Testis (tissue), 2 donors: ENCODE data around the gene POLK.

ENCODE experiments used
- POLR2A ChIP-seq: fragments of 450-650 bp; IDR thresholded peaks from one replicate; pipeline ENCODE4 v1.6.1; 2017; ENCODE audit warnings: antibody characterized with exemption, mild to moderate bottlenecking, moderate library complexity
- TF ChIP-seq, protein P1 (sequence below), 3 experiments: fragments of 450-650 bp in 2 of 3; fragments of 200-600 bp in 1 of 3; sonication (generic) in 1 of 3; IDR thresholded peaks; one replicate each; pipeline ENCODE4 v1.5.1; 2016 to 2019; ENCODE audit warnings: antibody characterized with exemption in 3 of 3, mild to moderate bottlenecking in 2 of 3, moderate library complexity in 1 of 3

DNA sequence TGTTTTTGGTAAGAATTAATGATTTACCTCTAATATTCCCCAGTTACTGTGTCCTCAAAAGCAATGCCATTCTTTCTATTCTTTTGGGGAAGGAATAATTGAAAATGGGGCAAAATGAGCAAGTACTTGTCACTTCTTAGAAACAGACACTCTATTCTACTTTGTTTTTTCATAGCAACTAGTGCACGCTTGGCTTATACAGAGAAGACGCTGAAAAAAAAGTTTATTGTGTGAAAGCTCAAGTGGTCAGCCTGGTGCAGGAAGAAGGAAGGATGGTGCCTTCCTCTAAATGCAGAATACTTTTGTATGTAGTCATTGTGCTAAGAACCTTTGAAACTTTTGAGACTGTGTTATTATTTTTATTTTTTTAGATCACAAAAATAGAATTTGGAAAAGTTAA lies 129.1 kb downstream of the POLK start:
- TF ChIP-seq, protein P1, sequence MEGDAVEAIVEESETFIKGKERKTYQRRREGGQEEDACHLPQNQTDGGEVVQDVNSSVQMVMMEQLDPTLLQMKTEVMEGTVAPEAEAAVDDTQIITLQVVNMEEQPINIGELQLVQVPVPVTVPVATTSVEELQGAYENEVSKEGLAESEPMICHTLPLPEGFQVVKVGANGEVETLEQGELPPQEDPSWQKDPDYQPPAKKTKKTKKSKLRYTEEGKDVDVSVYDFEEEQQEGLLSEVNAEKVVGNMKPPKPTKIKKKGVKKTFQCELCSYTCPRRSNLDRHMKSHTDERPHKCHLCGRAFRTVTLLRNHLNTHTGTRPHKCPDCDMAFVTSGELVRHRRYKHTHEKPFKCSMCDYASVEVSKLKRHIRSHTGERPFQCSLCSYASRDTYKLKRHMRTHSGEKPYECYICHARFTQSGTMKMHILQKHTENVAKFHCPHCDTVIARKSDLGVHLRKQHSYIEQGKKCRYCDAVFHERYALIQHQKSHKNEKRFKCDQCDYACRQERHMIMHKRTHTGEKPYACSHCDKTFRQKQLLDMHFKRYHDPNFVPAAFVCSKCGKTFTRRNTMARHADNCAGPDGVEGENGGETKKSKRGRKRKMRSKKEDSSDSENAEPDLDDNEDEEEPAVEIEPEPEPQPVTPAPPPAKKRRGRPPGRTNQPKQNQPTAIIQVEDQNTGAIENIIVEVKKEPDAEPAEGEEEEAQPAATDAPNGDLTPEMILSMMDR (IDR thresholded peaks at IDR 0.05), result no peak
- no peak for TF ChIP-seq POLR2A
